CD4-positive, alpha-beta T cell treated with Interleukin-17A for 4 hours (primary cell): ENCODE results near the gene IRX1.

ENCODE experiments used
- DNase-seq: peaks from one replicate; pipeline ENCODE4 v3.0.0-alpha.2; 2020; ENCODE audit warnings: mixed read lengths

Gene IRX1

GRCh38 chr5:3601061-3601710 lies 5.6 kb downstream of the IRX1 start:
- no peak for DNase-seq

DNA sequence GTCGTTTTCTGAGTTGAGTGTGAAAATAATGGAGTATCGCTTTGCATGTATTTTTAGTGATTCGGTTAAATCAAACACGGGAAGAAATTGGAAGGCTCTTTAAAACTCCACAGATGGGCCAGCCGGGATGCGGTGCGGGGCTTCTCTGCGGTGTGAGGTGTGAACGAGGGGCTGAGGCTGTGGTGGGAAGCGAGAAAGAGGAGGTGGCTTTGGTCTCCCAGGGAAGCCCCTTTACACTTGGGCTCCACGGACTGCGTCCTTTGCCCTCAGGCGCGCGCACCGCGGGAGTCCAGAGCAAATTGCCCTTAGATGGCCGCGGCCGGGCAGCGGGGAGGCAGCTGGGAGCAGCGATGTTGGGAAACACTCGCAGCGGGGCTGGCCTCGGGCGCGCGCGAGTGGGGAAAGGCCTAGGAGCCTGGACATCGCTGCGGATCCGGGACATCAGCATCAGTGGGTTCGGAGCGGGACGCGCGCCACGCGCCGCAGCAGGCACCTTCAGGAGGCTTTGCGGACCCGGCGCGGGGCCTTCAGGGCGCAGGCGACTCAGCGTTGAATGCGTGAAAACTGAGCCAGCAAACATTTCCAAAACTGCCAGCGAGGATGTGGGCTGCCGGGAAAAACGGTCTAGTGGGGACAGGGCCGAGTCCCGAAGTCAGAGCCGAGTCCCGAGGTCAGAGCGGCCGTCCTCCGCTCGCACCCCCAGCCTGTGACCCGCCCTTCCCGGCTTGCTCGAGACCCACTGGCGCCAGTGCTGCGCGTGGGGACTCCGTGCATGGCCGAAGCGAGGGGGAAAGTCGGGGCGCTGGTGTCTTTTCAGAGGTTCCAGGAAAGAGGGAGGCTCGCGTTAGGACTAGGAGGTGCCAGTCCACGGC lies 6.5 kb downstream of the IRX1 start:
- DNase-seq, result no peak

GRCh38 chr5:3602785-3603502 lies 7.3 kb downstream of the IRX1 start:
- DNase-seq, result no peak

DNA sequence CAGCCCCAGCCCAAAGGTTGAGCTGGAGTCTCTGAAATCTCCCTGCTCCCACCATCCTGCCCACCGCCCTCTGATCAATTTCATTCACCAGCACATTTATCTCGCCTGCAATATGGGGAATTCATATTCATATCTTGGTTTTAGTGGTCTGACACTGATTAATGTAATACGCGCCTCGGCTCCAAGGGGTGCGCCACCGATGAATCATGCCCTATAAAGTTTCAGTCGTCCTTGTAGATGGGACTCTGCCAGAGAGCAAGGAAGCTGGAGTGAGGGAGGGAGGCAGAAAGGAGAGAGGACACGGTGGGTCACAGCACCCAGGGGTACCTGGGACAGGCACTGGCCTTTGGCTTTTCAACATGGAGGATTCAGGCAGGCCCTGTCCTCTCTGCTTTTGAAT lies 8.9 kb downstream of the IRX1 start:
- no peak for DNase-seq

DNA sequence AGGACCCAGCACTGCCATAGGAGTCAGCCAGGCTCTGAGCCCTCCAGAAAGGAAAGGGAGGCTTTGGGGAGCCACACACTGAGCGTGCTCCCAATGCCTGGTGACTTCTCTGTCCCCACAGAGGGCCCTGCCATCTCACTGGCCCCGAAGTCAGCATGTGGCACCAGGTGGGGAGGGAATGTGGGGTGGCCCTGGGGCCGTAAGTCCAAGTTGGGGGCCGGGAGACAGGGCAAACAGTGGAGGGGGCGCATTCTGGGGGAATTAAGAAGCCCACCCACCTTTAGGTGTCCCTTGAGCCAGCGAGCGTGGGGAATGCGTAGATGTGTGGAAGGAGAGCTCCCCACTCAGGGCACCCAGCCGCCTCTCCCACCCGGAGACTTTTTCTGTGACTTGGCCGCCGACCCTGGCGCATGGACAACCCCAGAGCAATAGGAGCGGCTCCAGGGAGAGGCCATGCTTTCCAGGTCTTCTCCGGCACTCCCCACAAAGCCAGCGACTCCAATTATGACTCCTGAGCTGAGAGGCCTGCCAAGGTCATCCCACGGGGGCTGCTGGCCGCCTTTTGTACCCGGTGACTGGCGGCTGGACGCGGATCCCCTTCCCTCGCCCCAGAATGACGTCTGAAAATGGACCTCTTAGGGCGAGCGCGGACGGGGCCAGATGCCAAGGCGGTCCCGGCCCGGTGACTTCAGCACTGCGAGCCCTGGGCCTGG lies 9.8 kb downstream of the IRX1 start:
- no peak for DNase-seq

DNA sequence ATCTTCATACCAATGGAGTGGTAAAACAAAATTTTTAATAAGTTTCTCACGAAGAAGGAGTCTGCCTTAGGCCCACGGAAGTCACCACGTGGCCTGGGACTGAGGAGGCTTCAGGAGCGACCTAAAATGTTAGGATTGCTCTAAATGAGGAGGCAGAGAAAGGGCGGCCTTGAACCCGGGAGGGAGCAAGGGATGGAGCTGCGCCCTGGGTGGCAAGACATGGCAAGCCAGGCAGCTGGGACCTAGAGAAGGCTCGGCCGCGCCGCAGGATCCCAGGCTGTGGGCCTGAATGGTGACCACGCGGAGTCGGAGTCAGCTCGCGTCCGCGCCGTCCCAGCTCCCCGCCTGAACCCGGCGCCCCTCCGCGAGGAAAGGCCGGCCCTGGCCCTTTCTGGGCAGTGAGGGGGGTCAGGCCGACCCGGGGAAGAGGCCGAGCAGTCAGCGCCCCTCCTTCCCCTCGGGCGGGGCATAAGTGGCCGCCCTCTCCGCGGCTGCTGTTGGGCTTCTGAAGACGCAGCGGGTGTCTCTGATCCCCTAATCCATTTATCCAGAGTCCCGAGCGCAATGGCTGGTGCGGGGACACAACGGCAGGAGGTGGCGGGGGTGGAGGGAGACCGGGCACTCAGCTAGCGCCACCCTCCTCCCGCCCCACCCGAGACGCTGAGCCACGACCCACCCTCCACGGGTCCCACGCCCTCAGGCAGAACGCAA lies 10.6 kb downstream of the IRX1 start:
- no peak for DNase-seq

DNA sequence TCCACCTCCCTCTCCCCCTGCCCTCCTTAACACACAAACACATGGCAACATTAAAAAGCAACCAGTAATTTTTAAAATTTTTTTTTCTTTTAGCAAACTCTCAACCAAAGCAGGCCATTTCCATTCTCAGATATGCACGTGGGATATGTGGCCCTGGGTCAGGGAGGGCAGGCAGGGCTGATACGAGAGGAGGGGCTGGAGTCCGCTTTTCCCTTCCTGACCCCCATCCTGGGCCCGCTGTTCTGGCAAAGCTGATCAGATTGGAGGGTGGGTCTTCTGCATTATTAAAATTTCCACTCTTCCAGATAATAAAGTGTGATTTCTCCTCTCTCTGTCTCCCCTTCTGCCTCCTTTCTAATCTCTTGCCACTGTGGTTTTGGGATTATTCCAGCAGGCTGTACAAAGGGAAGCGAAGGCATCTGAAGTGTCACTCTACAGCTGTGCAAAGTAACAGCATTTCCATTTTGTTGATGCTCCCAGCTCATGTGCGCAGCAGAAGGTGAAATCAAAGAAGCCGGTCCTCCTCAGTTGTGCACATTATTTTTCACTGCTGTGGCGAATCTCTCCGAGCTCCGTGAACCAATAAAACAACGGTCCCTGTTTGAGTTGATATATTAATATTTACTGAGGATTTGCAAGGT lies 12.0 kb downstream of the IRX1 start:
- no peak for DNase-seq

GRCh38 chr5:3609120-3609681 lies 13.6 kb downstream of the IRX1 start:
- no peak for DNase-seq

DNA sequence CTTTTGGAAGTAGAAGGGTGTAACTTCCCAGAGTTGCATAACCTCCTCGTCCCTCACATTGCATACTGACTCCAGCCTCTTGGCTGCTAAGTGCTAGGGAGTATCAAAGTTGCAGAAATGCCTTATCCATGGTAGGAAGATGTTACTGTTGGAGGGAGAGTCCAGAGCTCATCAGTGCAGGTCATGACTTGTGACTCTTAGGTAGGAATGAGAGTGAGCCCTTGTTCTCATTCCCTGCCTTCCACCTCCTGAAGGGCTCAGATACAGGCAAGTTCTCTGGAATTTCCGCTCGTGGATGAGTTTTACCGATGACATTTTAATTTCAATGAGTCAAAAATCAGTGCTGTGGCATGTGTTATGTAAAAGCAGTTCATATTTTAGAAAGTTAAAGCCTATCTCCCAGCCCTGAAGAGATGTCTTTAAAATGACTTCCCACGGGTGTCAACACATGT lies 17.0 kb downstream of the IRX1 start:
- no peak for DNase-seq

DNA sequence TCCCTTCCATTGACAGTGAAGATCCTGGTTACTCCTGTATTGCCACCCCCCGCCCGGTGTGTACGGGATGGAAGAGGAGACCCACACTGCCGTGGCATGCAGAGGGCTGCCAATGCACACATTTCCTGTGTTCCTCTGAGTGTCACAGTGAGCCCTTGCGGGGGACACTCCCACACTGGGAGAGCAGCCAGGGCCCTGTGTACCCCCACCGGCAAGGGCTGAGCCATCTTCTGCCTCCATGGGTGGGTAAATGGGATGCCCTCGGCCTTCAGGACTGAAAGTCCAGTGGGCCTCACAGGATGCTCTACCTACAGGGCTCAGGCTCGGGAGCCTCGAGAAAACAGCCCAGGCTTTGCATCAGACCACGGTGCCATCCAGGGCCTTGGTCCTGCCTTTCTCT lies 18.1 kb downstream of the IRX1 start:
- no peak for DNase-seq

DNA sequence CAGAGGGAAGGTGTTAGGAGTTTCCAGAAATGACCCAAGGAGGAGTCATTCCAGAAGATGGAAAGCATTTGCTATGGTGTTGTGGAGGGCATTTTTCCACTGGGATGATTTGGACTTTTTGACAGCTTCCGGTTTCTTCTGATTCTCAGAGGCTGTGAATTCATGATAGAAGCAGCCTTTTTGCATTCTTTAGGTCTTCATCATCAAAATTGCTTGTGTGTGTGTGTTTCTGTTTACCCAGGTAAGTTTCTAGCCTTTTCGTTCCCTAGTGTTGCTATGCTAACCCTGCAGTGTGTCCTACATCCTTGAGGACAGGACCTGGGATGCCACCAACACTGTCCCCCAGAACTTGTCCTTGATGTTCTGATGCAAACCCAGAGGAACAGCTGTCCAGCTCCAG lies 19.6 kb downstream of the IRX1 start:
- DNase-seq, result no peak

DNA sequence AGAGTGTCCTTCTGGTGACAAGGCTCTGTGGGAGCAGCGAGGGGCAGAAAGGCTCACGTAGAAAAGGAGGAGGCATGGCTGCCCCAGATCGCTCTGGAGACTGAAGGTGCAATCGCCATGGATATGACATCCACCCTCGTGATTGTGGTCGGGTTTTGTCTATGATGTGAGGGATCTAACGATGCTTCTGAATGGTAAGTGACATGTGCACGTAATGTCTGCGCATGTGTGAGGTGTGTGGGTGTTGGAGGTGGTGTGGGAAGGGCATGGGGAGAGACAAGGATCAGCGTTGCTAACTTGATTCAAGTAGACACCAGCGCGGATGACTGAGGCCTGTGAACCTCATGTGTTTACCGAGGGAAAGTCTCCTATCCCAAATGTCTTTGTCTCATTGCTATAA lies 20.2 kb downstream of the IRX1 start:
- no peak for DNase-seq

DNA sequence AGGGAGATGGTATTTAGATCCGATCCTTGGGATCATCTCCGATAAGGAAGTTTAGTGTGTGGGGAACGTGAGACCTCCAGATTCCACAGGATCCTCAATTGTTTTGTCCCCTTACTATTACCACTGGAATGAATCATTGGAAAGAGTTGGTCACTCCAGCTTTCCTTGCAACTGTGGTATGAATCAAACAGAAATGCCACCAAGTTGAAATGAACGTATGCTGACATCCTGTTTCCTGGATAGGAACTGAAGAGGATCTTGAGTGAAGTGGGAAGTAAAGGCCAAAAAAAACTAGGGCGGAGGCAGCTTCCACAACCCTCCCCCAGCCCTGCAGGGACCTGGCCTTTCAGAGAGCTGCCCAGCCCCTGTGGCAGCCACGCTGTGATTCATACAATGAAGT lies 23.9 kb downstream of the IRX1 start:
- DNase-seq, result no peak

DNA sequence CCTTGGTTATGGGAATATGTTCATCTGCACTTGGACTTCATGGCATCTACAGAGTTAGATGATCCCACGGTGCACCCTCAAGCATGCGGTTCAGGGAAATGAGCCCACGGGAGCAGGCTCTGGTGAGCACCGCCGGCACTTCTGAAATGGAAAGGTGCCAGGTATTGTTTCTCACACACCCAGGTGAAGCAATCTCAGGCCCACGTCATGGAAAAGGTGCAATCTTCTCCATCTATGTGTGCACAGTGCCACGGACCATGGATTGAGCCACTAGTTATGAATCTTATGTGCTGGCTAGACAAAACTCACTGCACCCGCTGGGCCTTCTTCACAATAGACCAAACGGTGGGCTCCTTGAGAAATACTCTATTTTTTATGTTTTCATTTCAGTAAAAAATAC lies 27.3 kb downstream of the IRX1 start:
- no peak for DNase-seq

DNA sequence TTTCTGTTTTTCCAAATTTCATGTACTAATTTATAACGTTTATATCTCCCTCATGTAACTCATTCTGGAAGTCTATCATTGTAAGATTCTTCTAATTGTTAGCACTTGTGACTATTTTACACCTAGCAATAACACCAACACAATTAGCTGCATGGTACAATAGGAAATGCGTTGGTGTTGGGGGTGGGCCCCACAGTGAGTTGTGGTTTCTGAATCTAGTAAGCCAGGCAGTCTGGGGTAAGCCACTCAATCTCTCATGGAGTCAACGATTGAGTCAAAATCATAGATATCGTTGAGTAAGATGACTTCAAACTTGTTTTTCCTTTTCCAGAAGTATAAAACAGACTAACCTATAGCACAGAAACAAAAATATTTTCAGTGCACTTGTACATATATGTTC lies 30.0 kb downstream of the IRX1 start:
- DNase-seq, result no peak

- DNase-seq, result no peak
Observed at GRCh38 chr5:3634061-3634460, 38.4 kb downstream of the IRX1 start.

- DNase-seq, result no peak
Observed at GRCh38 chr5:3639175-3639574, 43.5 kb downstream of the IRX1 start.

DNA sequence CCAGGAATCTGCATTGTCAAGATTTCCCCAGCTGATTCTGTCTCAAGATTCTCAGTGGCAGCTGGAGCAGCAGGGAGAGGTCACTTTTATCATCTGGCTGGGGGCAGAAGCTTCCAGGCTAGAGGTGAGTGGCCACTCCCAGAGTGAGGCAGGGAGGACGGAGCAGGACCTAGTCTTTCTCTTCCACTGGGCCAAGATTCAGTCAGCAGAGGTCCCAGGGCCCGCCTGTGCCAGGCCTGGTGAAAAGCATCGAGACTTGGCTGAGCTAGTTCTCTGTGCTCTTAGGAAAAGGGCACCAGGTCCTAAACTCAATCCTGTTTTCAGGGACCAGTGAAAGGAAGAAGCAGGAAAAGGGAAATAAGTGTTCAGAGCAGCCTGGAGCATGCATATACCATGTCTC lies 46.6 kb downstream of the IRX1 start:
- DNase-seq, result no peak

DNA sequence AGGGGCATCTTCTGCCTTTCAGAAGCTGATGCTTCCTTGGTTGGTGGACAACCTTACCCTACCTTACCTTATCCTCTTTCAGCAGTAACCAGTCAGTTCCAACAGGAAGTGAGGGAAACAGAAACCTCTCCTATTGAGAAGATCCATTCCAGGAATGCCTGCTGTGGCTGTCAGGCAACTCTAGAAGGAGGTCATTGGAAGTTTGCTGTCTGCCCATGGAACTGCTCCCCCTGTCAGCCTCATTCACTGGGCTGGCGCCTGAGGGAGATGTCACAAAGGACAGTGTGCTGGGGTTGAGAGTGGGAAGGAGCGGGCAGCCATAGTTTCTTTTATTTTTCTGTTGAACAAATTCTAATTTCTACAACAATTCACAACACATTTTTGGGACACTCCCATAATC lies 54.7 kb downstream of the IRX1 start:
- DNase-seq, result no peak

GRCh38 chr5:3650868-3651267 lies 55.2 kb downstream of the IRX1 start:
- DNase-seq, result no peak
